Choroid plexus epithelial cell (primary cell): ENCODE measurements around the gene LPCAT1.

ENCODE experiments used
- DNase-seq: peaks from one replicate; pipeline ENCODE4 v3.0.0-alpha.2; 2010; ENCODE audit warnings: low read depth
- H3K4me3 ChIP-seq: 2 replicates; pipeline ENCODE4 v1.5.1; 2011; ENCODE audit warnings: low read depth, mild to moderate bottlenecking, control low read depth, low read length, moderate library complexity
- TF ChIP-seq, protein P1 (sequence below): conservative IDR thresholded peaks from 2 replicates; pipeline ENCODE4 v1.5.1; 2011; ENCODE audit warnings: low read depth, mild to moderate bottlenecking, control low read depth, inconsistent platforms, low read length, moderate library complexity

LPCAT1 gene

DNA sequence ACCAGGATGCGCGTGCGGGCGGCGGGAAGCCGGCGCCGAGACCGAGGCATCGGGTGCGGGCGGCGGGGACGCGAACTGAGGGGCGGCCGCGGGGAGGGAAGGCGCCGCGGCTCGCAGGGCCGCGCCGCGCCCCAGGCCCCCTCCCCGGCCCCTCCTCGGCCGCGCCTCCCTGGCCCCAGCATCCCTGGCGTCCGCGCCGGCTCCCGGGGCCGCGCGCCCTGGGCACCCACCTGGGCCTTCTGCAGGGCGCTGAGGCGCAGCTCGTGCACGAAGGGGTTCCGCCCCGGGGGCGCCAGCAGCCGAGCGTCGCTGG, 324 bp downstream of the LPCAT1 start:
- DNase-seq, result no peak
- TF ChIP-seq, protein P1, sequence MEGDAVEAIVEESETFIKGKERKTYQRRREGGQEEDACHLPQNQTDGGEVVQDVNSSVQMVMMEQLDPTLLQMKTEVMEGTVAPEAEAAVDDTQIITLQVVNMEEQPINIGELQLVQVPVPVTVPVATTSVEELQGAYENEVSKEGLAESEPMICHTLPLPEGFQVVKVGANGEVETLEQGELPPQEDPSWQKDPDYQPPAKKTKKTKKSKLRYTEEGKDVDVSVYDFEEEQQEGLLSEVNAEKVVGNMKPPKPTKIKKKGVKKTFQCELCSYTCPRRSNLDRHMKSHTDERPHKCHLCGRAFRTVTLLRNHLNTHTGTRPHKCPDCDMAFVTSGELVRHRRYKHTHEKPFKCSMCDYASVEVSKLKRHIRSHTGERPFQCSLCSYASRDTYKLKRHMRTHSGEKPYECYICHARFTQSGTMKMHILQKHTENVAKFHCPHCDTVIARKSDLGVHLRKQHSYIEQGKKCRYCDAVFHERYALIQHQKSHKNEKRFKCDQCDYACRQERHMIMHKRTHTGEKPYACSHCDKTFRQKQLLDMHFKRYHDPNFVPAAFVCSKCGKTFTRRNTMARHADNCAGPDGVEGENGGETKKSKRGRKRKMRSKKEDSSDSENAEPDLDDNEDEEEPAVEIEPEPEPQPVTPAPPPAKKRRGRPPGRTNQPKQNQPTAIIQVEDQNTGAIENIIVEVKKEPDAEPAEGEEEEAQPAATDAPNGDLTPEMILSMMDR, result no peak
- peak overlapping the region; percentile 65 for H3K4me3 ChIP-seq

GRCh38 chr5:1522601-1523479, 920 bp downstream of the LPCAT1 start:
- peak overlapping the region; percentile 65 for H3K4me3 ChIP-seq
- peak; percentile 28 for DNase-seq
- TF ChIP-seq, protein P1, result no peak

DNA sequence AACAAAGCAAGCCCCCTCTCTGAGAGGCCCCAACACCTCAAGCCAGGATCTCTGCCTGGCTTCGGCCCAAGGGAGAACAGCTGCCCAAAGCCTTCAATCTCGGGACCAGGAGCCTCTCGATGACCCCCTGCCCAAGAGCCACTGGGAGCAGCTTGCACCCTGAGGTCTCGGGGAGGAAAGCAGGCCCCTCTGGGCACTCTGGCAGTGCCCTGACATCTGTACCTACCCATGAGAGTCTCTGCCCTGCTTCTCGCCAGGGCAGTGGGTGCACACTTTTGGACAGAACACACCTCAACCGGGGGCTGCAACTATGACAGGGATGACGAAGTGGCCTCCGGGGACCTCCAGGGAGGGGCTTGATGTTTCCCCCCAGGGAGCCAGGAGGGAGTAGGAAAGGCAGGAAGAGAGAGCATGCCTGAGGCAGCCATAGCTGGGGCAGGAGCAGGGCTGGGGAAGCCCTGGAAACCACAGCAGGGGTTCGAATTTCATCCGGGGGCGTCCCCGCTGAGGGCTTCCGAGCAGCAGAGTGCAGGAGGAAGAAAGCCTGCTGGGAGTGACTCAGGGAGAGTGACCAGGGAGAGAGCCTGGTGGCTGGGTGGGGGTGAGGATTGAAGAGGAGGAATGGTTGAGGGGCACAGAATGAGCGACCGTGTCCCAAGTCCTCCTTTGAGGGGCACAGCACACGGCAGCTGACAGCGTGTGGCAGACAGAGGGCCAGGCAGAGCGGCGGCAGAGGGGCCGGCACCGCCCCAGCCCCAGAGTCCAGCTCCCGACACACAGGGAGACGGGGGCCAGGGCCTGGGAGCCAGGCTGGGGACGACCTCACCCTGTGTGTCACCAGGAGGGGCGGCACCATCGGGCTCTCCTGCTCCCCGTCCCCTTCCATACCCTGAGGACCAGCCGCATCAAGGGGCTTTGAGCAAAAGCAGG, 1.8 kb downstream of the LPCAT1 start:
- DNase-seq, result peak; percentile 86
- TF ChIP-seq, protein P1, result no peak
- peak overlapping the region; percentile 65 for H3K4me3 ChIP-seq

GRCh38 chr5:1520791-1521453, 2.8 kb downstream of the LPCAT1 start:
- DNase-seq, result no peak
- TF ChIP-seq, protein P1, result no peak
- no peak overlapping the region for H3K4me3 ChIP-seq

- no peak overlapping the region for H3K4me3 ChIP-seq
- TF ChIP-seq, protein P1, result no peak
- DNase-seq, result no peak
Measured at GRCh38 chr5:1519631-1520210, 4.0 kb downstream of the LPCAT1 start.

GRCh38 chr5:1517838-1518237, 5.9 kb downstream of the LPCAT1 start:
- TF ChIP-seq, protein P1, result no peak
- H3K4me3 ChIP-seq, result no peak overlapping the region
- no peak for DNase-seq
